GM19455 (cell line): ENCODE data around the gene IFNL2.
"Not testable (repeated sequence)": the region's sequence is repeated elsewhere in the genome, so short reads cannot be mapped to it uniquely, and the experiment has no call there.

ENCODE experiments used
- ATAC-seq: cut with Tn5 transposase; IDR thresholded peaks from one replicate; pipeline ENCODE4 v1.9.1; 2021; ENCODE audit not compliant: unreplicated experiment

Gene IFNL2

DNA sequence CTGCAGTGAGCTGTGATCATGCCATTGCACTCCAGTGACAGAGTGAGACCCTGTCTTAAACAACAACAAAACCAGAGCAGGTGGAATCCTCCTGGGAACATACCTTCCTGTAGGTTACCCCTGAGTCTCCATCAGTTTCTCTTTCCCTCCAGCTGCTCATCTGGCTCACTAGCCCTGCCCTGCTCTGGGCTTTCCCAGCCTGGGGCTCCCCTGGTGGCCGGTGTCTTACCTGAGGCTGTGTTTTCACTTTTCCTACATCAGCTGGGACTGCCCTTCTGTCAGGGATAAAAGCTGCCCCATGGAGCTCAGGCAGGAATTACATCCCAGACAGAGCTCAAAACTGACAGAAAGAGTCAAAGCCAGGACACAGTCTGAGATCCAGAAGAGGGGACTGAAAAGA lies at the start of gene IFNL2:
TSS of gene IFNL2 (plus strand) at position 312 of the 400 bp plus-strand sequence. CDS start 173 bp downstream, outside the sequence.
- not testable (repeated sequence) for ATAC-seq

DNA sequence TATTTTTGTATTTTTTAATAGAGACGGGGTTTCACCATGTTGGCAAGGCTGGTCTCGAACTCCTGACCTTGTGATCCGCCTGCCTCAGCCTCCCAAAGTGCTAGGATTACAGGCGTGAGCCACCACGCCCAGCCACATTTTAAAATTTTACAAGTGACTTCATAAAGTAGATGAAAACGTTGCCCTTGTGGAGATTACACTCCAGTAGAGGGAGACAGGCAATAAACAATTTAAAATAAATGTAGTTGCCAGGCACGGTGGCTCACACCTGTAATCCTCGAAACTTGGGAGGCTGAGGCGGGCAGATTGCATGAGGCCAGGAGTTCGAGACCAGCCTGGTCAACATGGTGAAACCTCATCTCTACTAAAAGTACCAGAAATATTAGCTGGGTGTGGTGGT lies 49.1 kb upstream of the IFNL2 start:
- not testable (repeated sequence) for ATAC-seq

DNA sequence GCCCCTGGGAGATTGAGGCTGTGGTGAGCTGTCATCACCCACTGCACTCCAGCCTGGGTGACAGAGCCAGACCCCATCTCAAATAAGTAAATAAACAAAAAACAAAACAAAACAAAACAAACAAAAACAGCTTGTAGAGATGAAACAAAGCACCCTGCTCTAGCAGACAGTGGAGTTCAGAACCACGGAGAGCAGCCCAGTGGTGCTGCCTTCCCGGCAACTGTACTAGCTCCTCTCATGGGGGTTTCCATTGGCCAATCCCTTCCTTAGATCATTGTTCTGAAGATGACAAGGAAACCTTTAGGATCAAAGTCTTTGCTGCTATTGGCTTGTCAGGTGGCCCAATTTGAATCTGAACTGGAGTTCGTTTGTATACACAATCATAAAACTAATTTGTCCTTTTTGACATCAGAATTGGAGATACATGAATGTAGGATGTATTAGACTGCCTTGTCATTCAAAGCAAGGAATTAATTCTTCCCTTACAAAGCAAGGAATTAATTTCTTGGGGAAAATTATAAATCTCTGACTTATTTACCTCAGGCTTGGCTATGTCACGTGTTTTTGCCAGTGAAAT lies 44.4 kb upstream of the IFNL2 start:
- ATAC-seq = no peak

DNA sequence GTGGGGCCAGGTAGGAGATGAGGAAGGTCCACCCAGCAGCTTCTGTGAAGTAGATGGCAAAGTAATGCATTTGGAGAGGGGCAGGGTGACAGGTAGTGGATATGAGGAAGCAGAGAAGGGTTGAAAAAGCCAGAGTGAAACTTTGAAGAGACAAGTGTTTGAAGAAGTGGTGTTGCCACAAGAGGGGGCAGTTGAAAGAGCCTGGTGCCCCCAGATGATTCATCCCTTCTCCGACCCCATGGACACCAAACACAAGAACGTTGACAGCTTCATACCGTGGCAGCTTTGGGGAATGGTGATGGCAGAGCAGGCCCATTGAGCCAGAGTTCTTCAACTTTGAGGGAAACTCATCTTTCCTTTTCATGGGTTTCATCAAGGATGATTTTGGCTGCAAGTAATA lies 43.3 kb upstream of the IFNL2 start:
- no peak for ATAC-seq

GRCh38 chr19:39230096-39230764 lies 38.0 kb upstream of the IFNL2 start:
- no peak for ATAC-seq

DNA sequence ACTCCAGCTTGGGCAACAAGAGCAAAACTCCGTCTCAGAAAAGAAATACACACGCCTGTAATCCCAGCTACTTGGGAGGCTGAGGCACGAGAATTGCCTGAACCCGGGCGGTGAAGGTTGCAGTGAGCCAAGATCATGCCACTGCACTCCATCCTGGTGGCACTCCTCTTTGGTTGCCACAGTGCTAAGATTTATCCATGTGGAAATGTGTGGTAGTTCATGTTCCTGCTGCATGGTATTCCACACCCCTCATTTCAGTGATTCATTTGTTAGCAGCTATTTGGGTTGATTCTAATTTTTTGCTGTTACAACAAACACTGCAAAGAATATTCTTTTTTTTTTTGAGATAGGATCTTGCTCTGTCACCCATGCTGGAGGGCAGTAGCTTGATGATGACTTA lies 35.5 kb upstream of the IFNL2 start:
- no peak for ATAC-seq

- ATAC-seq = no peak
Measured at GRCh38 chr19:39236527-39236926, 31.7 kb upstream of the IFNL2 start.

- no peak for ATAC-seq
Measured at GRCh38 chr19:39237200-39238184, 30.7 kb upstream of the IFNL2 start.

DNA sequence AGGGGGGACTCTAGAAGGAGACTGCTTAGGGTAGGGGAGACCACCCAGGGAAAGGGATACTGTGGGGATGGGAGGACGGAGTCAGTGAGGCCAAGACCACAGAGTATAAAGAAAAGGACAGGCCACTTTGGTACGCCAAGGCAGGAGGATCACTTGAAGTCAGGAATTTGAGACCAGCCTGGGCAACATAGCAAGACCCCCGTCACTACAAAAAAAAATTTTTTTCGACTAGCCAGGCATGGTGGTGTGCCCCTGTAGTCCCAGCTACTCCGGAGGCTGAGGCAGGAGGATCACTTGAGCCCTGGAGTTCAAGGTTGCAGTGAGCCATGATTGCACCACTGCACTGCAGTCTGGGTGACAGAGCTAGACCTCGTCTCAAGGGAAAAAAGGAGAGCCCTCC lies 30.0 kb upstream of the IFNL2 start:
- no peak for ATAC-seq

- no peak for ATAC-seq
Measured at GRCh38 chr19:39238944-39239343, 29.3 kb upstream of the IFNL2 start.

GRCh38 chr19:39240421-39240820 lies 27.8 kb upstream of the IFNL2 start:
- ATAC-seq = no peak

DNA sequence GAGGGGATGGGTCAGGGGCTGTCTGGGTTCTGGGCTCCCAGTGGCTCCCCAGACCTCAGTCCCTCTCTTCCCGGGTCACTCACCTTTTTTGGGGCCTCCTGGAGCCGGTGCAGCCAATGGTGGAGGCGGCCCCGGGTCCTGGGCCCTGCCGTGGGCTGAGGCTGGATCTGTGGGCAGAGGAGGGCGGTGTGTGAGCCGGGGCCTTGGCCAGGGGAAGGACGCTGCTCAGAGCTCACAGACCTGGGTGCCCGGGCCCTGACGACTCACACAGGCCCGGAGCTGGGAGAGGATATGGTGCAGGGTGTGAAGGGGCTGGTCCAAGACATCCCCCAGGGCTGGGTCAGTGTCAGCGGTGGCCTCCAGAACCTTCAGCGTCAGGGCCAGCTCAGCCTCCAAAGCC lies 24.5 kb upstream of the IFNL2 start:
- ATAC-seq = not testable (repeated sequence)

DNA sequence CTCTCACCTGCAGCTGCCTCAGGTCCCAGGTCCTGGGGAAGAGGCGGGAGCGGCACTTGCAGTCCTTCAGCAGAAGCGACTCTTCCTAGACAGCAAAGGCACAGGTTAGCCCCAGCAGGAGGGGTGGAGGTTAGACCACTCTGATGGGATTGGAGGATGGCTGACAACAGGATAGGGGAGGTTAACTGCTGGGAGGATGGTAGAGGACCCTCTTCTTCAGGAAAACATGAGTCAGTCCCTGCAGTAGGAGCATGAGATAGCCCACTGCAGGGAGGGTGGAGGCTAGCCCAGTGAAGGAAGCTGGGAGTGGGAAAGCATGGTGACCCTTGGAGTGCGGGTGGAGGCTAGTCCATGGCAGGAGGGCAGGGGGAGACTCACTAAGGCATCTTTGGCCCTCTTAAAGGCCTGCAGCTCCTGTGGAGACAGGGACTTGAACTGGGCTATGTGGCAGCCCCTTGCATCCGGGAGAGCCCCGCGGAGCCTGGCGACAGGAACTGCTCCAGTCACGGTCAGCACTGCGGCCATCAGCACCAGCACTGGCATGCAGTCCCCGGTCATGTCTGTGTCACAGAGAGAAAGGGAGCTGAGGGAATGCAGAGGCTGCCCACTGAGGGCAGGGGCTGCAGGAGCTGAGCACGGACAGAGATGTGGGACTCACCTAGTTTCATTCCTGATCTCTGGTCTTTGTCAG lies 23.6 kb upstream of the IFNL2 start, which contains the start of gene IFNL3:
TSS of gene IFNL3 (minus strand) at position 597 of the 691 bp plus-strand sequence. CDS start at position 558, 39 bp downstream.
- not testable (repeated sequence) for ATAC-seq

- ATAC-seq = not testable (repeated sequence)
Measured at GRCh38 chr19:39245166-39245565, 23.0 kb upstream of the IFNL2 start.

GRCh38 chr19:39246951-39247669 lies 21.1 kb upstream of the IFNL2 start:
- no peak for ATAC-seq

DNA sequence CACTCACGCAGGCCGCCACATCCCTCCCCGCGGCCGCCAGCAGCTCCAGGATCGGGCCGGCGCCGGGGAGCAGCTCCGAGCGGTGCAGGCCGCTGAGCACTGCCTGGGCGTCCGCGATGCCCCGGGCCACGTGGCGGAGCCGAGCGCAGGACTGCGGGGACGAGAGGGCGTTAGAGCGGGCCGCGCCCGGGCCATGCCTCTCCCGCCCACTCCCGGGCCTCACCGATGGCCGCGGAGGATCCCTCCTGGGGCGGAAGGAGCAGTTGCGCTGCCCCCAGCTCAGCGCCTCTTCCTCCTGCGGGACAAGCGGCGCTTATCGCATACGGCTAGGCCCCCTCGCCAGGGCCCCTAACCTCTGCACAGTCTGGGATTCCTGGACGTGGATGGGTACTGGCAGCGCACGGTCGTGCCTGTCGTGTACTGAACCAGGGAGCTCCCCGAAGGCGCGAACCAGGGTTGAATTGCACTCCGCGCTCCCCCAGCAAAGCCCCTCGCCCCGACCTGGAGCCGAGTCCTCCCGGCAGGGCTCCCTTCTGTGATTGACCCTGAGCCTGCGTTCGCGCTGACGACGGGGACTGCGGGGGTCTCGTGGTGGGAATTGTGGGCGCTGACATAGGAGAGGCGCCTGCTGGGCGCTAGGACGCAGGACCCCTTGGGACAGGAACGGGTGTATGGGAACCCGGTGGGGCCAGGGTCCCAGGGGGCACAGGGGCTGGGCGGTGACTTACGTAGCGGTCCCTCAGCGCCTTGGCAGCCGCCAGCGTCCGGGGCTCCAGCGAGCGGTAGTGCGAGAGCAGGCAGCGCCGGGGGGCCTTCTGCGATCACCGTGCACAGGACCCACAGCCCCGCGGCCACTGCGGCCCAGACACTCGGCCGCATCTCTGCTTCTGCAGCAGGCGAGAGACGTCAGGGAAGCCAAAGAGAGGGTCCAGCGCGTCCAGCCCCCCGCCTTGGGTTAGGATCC lies 20.2 kb upstream of the IFNL2 start:
- ATAC-seq = no peak

DNA sequence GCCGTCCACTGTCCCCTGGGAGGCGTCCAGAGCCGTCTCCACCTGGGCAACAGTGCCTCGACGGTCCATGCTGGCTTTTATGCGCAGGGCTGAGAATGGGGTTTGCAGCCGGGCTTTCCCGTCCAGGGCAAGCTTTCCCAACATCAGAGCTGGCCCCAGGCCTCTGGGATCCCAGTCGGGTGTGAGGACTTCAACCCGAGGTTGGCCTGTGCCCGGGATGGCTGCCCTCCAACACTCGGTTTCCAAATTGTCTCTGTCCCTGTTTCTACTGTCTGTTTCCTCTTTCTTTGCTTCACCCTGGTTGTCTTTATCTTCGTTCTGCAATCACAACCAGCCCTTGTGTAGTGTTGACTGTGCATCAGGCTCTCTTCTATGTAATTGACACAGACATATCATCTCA lies 19.4 kb upstream of the IFNL2 start, which contains the start of gene IFNL4:
TSS of gene IFNL4 (minus strand) at position 51 of the 400 bp plus-strand sequence.
- ATAC-seq = no peak

DNA sequence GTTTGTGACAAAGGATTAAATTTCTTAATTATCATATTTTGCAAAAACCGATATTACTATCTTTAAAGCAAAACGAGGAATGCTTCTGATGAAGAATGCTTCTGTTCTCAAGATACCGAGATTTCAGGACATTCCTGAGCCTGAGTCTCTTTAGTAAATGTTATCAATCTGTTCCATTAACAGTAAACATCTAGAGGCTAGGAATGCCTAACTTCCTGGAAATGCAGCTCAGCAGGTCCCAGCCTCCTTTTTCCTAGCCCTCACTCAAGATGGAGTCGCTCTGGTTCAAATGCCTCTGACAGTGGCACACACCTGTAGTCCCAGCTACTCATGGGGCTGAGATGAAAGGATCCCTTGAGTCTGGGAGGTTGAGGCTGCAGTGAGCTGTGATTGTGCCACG lies 17.1 kb upstream of the IFNL2 start:
- no peak for ATAC-seq

GRCh38 chr19:39251846-39252245 lies 16.4 kb upstream of the IFNL2 start:
- no peak for ATAC-seq
